ENCODE measurements around the gene PSMA5.

Gene PSMA5

DNA sequence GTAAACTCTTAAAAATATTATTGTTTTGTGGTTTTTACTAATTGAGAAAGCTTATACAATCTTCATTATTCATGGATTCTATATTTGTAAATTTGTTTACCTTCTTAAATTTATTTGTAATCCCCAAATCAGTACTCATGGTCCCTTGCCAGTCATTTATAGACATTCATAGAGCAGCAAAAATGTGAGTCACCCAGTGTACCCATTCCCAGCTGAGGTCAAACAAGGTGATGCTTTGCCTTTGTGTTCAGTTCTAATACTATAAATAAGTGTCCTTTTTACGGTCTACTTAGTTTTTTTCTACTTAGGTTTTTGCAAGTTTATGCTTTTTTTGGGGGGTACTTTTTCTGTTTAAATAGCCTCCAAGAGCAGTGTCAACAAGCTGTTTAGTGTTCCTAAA is 64.6 kb downstream of the PSMA5 start:
- DNase-seq = no peak

DNA sequence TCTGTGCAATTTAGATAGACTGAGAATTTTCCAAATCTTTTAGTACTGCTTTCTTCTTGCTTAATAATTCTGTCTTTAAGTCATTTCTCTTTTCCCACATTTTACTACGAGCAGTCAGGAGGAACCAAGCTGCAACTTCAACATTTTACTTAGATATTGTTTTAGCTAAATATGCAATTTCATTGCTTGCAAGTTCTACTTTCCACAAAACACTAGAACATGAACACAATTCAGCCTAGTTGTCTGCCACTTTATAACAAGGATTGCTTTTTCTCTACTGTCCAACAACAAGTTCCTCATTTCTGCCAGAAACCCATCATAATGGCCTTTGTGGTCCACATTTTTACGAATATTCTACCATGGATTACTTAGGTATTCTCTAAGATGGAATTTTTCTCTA is 65.2 kb downstream of the PSMA5 start:
- no peak for DNase-seq

DNA sequence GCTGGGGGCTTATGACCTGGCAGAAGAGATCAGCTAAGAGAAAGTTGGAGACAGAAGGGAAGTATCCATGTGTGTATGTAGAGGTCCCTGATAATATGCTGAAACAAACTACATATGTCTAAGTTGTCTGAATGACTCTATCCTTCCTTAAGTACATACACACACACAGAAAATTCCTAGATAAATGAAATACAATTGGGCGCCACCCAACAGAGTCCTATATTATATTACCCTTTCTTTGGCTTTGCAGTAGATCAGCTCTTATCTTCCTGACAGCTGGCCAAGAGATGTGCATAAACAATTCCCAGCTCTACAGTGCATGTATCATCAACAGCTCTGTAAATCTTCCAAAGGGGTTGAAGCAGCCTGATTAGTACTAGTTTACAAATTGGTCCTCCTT is 68.6 kb downstream of the PSMA5 start:
- no peak for DNase-seq

DNA sequence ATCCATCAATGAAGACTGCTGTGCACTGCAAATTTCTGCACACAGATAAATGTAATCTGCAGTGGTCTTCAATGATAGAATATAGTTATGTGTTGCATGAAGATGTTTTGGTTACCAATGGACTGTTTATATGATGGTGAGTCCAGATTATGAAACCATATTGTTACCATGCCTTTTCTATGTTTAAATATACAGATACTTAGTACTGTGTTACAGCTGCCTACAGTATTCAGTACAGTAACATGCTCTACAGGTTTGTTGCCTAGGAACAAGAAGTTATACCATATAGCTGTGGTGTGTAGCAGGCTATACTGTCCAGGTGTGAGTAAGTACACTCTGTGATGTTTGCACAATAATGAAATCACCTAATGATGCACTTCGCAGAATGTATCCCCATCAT is 69.3 kb downstream of the PSMA5 start:
- DNase-seq = no peak

DNA sequence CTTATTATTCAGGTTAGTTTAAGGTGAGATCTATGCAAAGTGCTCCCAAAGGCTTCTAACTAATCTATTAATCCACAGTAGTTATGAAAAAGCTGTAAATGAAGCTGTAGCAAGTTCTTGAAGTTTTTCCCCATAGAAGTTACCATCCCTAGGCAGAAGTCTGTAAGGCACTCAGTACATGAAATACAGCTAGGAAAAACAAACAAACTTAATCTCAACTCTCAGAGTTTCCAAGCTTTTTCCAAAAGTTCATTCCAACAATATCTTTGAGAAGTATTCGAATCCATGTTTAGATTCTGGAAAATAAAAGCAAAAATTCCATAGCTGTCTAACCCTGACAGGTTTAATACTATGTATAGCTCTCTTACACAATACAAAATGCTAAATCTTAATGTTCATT is 69.7 kb downstream of the PSMA5 start:
- DNase-seq = no peak

DNA sequence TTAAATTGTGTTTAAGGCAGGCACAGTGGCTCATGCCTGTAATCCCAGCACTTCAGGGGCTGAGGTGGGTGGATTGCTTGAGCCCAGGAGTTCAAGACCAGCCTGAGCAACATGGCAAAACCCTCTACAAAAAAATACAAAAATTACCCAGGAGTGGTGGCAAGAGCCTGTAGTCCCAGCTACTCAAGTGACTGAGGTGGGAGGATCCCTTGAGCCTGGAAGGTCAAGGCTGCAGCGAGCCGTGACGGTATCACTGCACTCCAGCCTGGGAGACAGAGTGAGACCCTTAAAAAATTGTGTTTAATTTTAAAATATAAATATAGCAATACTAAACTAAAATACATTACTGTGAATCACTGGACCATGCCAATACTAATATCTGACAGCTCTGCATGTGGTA is 71.3 kb downstream of the PSMA5 start:
- no peak for DNase-seq

DNA sequence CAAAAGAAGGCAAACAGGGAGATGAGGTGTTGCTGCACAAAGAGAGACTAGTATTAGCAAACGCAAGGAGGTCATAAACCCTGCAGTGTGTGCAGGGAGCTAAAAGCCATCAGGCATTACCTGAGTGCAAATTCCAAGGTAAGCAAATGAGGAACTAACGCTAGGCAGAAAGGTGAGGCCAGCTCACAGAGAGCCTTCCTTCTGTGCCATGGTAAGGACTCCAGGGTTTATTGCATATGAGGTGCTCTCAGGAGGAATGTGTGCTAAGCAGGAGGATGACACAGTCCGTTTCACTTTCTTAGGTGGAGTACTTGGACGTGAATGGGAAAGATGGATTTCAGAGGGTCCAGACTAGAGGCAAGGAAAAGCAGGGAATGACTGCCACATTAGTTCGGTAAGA is 74.8 kb downstream of the PSMA5 start:
- no peak for DNase-seq

DNA sequence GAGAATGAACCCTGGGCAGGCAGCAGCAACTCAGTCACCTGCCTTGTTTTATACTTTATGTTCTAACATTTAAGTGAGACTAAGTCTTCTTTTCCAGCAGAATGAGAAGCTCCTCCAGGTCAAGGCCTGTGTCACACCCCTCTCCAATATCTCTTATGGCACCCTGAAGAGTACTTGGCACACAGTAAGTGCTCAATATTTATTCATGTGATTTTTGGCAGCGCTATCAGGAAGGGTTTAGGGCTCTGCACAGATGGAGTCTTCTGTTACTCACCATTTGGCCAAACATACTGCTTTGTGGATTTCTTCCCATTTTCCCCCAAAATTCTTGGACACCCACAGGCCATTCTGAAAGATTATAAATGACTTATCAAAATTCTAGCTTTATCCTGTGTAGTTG is 75.6 kb downstream of the PSMA5 start:
- no peak for DNase-seq

DNA sequence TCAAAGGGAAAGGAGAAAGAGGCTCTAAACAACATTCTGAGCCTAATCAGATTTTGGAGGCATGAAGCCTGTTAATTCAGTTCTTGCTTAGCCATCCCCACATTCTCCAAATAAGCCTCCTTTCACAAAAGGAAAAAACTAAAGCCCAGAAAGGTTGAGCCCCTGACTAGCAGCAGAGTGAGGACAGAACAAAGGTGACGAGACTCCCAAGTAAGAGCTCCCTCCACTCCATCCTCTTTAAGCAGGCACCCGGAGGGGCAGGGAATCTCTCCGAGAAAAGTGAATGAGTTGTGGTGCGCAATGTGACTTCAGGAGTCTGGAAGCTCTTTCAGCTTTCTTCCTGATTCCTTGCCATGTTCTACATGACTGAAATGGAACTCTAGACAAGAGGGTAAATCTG is 76.1 kb downstream of the PSMA5 start:
- DNase-seq = no peak

Data from bone marrow (tissue), 2 donors.